MM.1S (cell line): Measurements from ENCODE around the gene HSPA9.

Experiments used
- DNase-seq: peaks from one replicate; pipeline ENCODE4 v3.0.0-alpha.2; 2015
- H2AFZ ChIP-seq: fragments of 300-600 bp; sonication (generic); 2 replicates; pipeline ENCODE4 v1.6.0; 2016; ENCODE audit warnings: antibody characterized with exemption, low read length
- H3F3A ChIP-seq: fragments of 300-600 bp; sonication (generic); 2 replicates; pipeline ENCODE4 v1.6.1; 2016; ENCODE audit warnings: mild to moderate bottlenecking, antibody characterized with exemption, low read length, moderate library complexity, mixed read lengths; ENCODE audit not compliant: insufficient read depth
- H3K27ac ChIP-seq: fragments of 300-600 bp; sonication (generic); 2 replicates; pipeline ENCODE4 v1.5.1; 2016; ENCODE audit warnings: mild to moderate bottlenecking, low read length
- H3K27me3 ChIP-seq: fragments of 300-600 bp; sonication (generic); replicated peaks from 2 replicates; pipeline ENCODE4 v1.6.0; 2016; ENCODE audit warnings: low read length; ENCODE audit not compliant: insufficient read depth
- H3K36me3 ChIP-seq: fragments of 300-600 bp; sonication (generic); replicated peaks from 2 replicates; pipeline ENCODE4 v1.6.1; 2016; ENCODE audit warnings: mild to moderate bottlenecking, low read length, mixed read lengths; ENCODE audit not compliant: insufficient read depth
- H3K4me1 ChIP-seq: fragments of 300-600 bp; sonication (generic); 2 replicates; pipeline ENCODE4 v1.6.1; 2016; ENCODE audit warnings: low read length, mixed read lengths
- H3K4me2 ChIP-seq: fragments of 300-600 bp; sonication (generic); 2 replicates; pipeline ENCODE4 v1.6.0; 2016; ENCODE audit warnings: low read depth, low read length
- H3K4me3 ChIP-seq: fragments of 300-600 bp; sonication (generic); 2 replicates; pipeline ENCODE4 v1.5.1; 2016; ENCODE audit warnings: low read length, mixed read lengths
- H3K79me2 ChIP-seq: fragments of 300-600 bp; sonication (generic); 2 replicates; pipeline ENCODE4 v1.6.1; 2016; ENCODE audit warnings: mixed run types, low read length, mixed read lengths
- H3K9ac ChIP-seq: fragments of 300-600 bp; sonication (generic); 2 replicates; pipeline ENCODE4 v1.6.1; 2016; ENCODE audit warnings: low read length, mixed read lengths
- H3K9me2 ChIP-seq: fragments of 300-600 bp; sonication (generic); replicated peaks from 2 replicates; pipeline ENCODE4 v1.6.1; 2016; ENCODE audit warnings: mild to moderate bottlenecking, low read length, mixed read lengths; ENCODE audit not compliant: insufficient read depth
- H3K9me3 ChIP-seq: fragments of 300-600 bp; sonication (generic); replicated peaks from 2 replicates; pipeline ENCODE4 v1.6.1; 2016; ENCODE audit warnings: mild to moderate bottlenecking, low read length, mixed read lengths; ENCODE audit not compliant: insufficient read depth
- H4K20me1 ChIP-seq: fragments of 300-600 bp; sonication (generic); 2 replicates; pipeline ENCODE4 v1.6.1; 2016; ENCODE audit warnings: mild to moderate bottlenecking, low read length, moderate library complexity, mixed read lengths; ENCODE audit not compliant: insufficient read depth
- EZH2 ChIP-seq: fragments of 300-600 bp; sonication (generic); optimal IDR thresholded peaks from 2 replicates; pipeline ENCODE3; 2017; ENCODE audit warnings: low read depth, mild to moderate bottlenecking, antibody characterized with exemption, low read length, mixed read lengths
- EZH2phosphoT487 ChIP-seq: fragments of 300-600 bp; sonication (generic); IDR thresholded peaks from 2 replicates; pipeline ENCODE4 v1.6.1; 2018; ENCODE audit warnings: antibody characterized with exemption, low read length
- TF ChIP-seq, protein P1 (sequence below): fragments of 300-600 bp; sonication (generic); IDR thresholded peaks from 2 replicates; pipeline ENCODE4 v1.5.1; 2016; ENCODE audit warnings: antibody characterized with exemption, low read length, mixed read lengths

HSPA9 gene

GRCh38 chr5:138545919-138546562, 29.2 kb downstream of the HSPA9 start:
- Histone ChIP-seq H3K4me2 (no peak overlapping the region), H3K4me3 (no peak overlapping the region), H3K79me2 (peaks cover 73% of the 10 kb centered on the region), H2AFZ (no peak overlapping the region), H3K27me3 (no peaks in the 10 kb centered on the region), H3K4me1 (peaks cover 16% of the 10 kb centered on the region), H3F3A (peaks cover 8% of the 10 kb centered on the region), H3K27ac (no peak overlapping the region), H4K20me1 (0 out of 2 replicates have a peak, but pooled peaks cover 4% of the 10 kb centered on the region), H3K36me3 (no peaks in the 10 kb centered on the region), H3K9ac (no peak overlapping the region), H3K9me2 (no peaks in the 10 kb centered on the region), H3K9me3 (no peaks in the 10 kb centered on the region)
- DNase-seq, result no peak
- TF ChIP-seq, protein P1, sequence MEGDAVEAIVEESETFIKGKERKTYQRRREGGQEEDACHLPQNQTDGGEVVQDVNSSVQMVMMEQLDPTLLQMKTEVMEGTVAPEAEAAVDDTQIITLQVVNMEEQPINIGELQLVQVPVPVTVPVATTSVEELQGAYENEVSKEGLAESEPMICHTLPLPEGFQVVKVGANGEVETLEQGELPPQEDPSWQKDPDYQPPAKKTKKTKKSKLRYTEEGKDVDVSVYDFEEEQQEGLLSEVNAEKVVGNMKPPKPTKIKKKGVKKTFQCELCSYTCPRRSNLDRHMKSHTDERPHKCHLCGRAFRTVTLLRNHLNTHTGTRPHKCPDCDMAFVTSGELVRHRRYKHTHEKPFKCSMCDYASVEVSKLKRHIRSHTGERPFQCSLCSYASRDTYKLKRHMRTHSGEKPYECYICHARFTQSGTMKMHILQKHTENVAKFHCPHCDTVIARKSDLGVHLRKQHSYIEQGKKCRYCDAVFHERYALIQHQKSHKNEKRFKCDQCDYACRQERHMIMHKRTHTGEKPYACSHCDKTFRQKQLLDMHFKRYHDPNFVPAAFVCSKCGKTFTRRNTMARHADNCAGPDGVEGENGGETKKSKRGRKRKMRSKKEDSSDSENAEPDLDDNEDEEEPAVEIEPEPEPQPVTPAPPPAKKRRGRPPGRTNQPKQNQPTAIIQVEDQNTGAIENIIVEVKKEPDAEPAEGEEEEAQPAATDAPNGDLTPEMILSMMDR, result no peak
- TF ChIP-seq EZH2 (no peak), EZH2phosphoT487 (no peak)

DNA sequence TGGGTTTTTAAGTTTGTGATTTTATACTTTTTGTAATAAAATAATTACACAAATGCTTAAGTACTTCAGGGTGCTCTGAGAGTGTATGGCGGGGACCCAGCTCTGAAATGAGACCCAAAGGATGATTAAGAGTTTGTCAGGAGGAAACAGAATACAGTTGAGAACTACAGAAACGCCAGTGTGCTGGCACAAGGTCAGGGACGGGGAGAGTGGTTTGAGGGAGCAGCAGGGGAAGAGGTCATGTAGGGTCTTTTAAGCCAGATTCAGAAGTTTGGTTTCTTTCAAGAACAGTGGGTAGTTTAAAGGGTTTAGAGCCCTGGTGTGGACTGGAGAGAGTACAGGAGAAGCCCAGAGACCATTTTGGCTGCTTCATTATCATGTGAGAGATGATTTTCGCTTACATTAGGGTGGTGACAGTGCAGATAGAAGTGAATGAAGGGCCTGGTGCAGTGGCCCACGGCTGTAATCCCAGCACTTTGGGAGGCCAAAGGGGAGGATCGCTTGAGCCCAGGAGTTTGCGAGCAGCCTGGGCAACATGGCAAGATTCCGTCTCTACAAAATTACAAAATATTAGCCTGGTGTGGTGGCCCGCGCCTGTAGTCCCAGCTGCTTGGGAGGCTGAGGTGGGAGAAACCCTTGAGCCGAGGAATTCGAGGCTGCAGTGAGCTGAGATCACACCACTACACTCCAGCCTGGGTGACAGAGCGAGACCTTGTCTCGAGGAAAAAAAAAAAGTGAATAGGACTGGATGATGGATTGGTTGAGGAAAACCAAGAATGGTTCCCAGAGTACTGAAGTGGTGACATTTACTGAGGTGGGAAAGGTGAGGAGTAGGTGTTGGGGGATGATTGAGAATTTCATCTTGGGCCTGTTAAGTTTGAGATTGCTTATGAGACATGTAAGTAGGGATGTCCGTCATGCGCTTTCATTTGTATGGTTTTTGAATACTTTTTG, 30.7 kb downstream of the HSPA9 start:
- no peaks in the 10 kb centered on the region for H3K9me2 ChIP-seq
- peaks cover 9% of the 10 kb centered on the region; the same call in 1 of the 2 replicates for H3K36me3 ChIP-seq
- peaks cover 9% of the 10 kb centered on the region; the same call in 1 of the 2 replicates for H4K20me1 ChIP-seq
- no peak for DNase-seq
- H2AFZ ChIP-seq, result peak overlapping the region; percentile 61; the same call in 1 of the 2 replicates
- H3F3A ChIP-seq, result peaks cover 8% of the 10 kb centered on the region
- H3K4me1 ChIP-seq, result peaks cover 27% of the 10 kb centered on the region
- H3K27me3 ChIP-seq, result no peaks in the 10 kb centered on the region
- TF ChIP-seq EZH2 (no peak), EZH2phosphoT487 (no peak)
- TF ChIP-seq, protein P1, result no peak
- H3K4me3 ChIP-seq, result peak overlapping the region; percentile 92
- H3K9me3 ChIP-seq, result no peaks in the 10 kb centered on the region
- H3K27ac ChIP-seq, result peak overlapping the region; percentile 85
- peaks cover 88% of the 10 kb centered on the region for H3K79me2 ChIP-seq
- H3K9ac ChIP-seq, result peak overlapping the region; percentile 94
- peak overlapping the region; percentile 94 for H3K4me2 ChIP-seq

DNA sequence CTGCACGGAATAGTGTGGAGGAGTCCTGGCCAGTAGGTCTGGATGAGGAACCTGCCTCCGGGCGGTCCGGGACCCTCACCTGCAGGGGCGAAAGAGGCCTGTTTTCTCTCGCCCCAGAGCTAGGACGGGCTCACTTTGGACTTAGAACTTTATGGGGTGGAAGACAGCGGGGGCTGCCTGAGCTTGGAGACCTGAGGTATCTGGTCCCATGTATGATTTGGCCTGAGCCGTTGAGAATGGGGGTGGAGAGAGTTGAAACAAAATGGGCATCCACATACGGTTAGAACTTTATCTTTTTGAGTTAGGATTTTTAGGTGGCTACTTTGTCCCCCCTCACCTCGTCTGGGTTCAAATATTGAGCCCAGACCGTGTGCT, 31.5 kb downstream of the HSPA9 start:
- H3K9ac ChIP-seq, result peak overlapping the region; percentile 94
- H4K20me1 ChIP-seq, result peaks cover 9% of the 10 kb centered on the region; the same call in 1 of the 2 replicates
- no peaks in the 10 kb centered on the region for H3K9me3 ChIP-seq
- peak overlapping the region; percentile 94 for H3K4me2 ChIP-seq
- peak overlapping the region; percentile 85 for H3K27ac ChIP-seq
- peaks cover 9% of the 10 kb centered on the region; the same call in 1 of the 2 replicates for H3K36me3 ChIP-seq
- H3K27me3 ChIP-seq, result no peaks in the 10 kb centered on the region
- peaks cover 7% of the 10 kb centered on the region for H3F3A ChIP-seq
- H3K4me1 ChIP-seq, result peaks cover 27% of the 10 kb centered on the region
- H3K4me3 ChIP-seq, result peak overlapping the region; percentile 92
- H3K79me2 ChIP-seq, result peaks cover 89% of the 10 kb centered on the region
- TF ChIP-seq EZH2phosphoT487 (no peak), EZH2 (no peak)
- TF ChIP-seq, protein P1, result no peak
- no peaks in the 10 kb centered on the region for H3K9me2 ChIP-seq
- no peak for DNase-seq
- H2AFZ ChIP-seq, result peak overlapping the region; percentile 61
